ENCODE measurements around the gene SIGLEC14. TPM values are rescaled to one million over a fixed set of nuclear protein-coding genes. Genes with fewer than 3 reads are reported as not detected.

SIGLEC14 gene
- total and polyA plus RNA-seq, 7 donors: 0.55 to 10.2 (median 5.4) TPM; not detected in 1

GRCh38 chr19:51628153-51628939, 18.3 kb downstream of the SIGLEC14 start:
- DNase-seq: no peak
- intact Hi-C loops (cut with DNase I): no loop called here
- 85% methylated on average over 14 of the region's 14 CpGs for WGBS, 2 donors
- Histone ChIP-seq H3K27ac (no peak overlapping the region), H3K4me1 (no peaks in the 10 kb centered on the region), H3K9me3 (no peaks in the 10 kb centered on the region), H3K36me3 (no peaks in the 10 kb centered on the region), H3K27me3 (peaks cover 0 to 23% (median 0%) of the 10 kb centered on the region in 3 donors), H3K4me3 (no peak overlapping the region)
- no peak for TF ChIP-seq POLR2AphosphoS5 (IDR thresholded peaks at IDR 0.05)
- no peak for TF ChIP-seq POLR2A (IDR thresholded peaks at IDR 0.05)
- TF ChIP-seq EP300 (IDR thresholded peaks at IDR 0.05): no peak
- TF ChIP-seq, protein P1, sequence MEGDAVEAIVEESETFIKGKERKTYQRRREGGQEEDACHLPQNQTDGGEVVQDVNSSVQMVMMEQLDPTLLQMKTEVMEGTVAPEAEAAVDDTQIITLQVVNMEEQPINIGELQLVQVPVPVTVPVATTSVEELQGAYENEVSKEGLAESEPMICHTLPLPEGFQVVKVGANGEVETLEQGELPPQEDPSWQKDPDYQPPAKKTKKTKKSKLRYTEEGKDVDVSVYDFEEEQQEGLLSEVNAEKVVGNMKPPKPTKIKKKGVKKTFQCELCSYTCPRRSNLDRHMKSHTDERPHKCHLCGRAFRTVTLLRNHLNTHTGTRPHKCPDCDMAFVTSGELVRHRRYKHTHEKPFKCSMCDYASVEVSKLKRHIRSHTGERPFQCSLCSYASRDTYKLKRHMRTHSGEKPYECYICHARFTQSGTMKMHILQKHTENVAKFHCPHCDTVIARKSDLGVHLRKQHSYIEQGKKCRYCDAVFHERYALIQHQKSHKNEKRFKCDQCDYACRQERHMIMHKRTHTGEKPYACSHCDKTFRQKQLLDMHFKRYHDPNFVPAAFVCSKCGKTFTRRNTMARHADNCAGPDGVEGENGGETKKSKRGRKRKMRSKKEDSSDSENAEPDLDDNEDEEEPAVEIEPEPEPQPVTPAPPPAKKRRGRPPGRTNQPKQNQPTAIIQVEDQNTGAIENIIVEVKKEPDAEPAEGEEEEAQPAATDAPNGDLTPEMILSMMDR (IDR thresholded peaks at IDR 0.05): no peak

GRCh38 chr19:51627491-51628138, 19.0 kb downstream of the SIGLEC14 start:
- peaks cover 0 to 23% (median 0%) of the 10 kb centered on the region in 3 donors for H3K27me3 ChIP-seq
- WGBS, 2 donors: 71 to 73% methylated on average over 16 of the region's 16 CpGs
- H3K4me3 ChIP-seq: no peak overlapping the region
- H3K36me3 ChIP-seq: no peaks in the 10 kb centered on the region
- H3K4me1 ChIP-seq: no peaks in the 10 kb centered on the region
- no peak overlapping the region for H3K27ac ChIP-seq
- TF ChIP-seq EP300 (IDR thresholded peaks at IDR 0.05) (no peak), POLR2AphosphoS5 (IDR thresholded peaks at IDR 0.05) (no peak), POLR2A (IDR thresholded peaks at IDR 0.05) (no peak)
- TF ChIP-seq, protein P1 (IDR thresholded peaks at IDR 0.05): no peak
- intact Hi-C loops (cut with DNase I): no loop called here
- DNase-seq: no peak
- no peaks in the 10 kb centered on the region for H3K9me3 ChIP-seq

DNA sequence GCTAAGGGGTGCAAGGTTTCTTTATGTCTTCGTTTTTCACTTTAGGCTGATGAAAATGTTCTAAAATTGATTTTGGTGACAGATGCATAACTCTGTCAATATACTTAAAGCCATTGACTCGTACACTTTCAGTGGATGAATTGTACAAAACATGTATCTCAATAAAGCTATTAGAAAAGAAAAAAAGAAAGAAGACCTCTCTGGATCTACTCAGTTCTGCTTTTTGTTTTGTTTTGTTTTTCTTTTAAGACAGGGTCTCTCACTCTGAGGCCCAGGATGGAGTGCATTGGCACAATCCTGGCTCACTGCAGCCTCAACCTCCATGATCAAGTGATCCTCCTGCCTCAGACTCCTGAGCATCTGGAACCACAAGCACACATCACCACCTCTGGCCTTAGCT, 19.9 kb downstream of the SIGLEC14 start:
- Histone ChIP-seq H3K4me1 (no peaks in the 10 kb centered on the region), H3K27me3 (peaks cover 0 to 23% (median 0%) of the 10 kb centered on the region in 3 donors), H3K36me3 (no peaks in the 10 kb centered on the region), H3K9me3 (no peaks in the 10 kb centered on the region), H3K4me3 (no peak overlapping the region), H3K27ac (no peak overlapping the region)
- no peak for DNase-seq
- TF ChIP-seq POLR2A (IDR thresholded peaks at IDR 0.05) (no peak), EP300 (IDR thresholded peaks at IDR 0.05) (no peak), POLR2AphosphoS5 (IDR thresholded peaks at IDR 0.05) (no peak)
- TF ChIP-seq, protein P1 (IDR thresholded peaks at IDR 0.05): no peak
- WGBS, 2 donors: 55 to 78% methylated on average over 2 of the region's 2 CpGs
- intact Hi-C loops (cut with DNase I): no loop called here

GRCh38 chr19:51621178-51621577, 25.4 kb downstream of the SIGLEC14 start:
- Histone ChIP-seq H3K4me1 (no peaks in the 10 kb centered on the region), H3K36me3 (no peaks in the 10 kb centered on the region), H3K4me3 (no peak overlapping the region), H3K9me3 (no peaks in the 10 kb centered on the region), H3K27ac (no peak overlapping the region), H3K27me3 (peaks cover 0 to 7% (median 0%) of the 10 kb centered on the region in 3 donors)
- intact Hi-C loops (cut with DNase I): no loop called here
- WGBS, 2 donors: 35 to 50% methylated on average over 2 of the region's 2 CpGs
- no peak for TF ChIP-seq POLR2A (IDR thresholded peaks at IDR 0.05)
- TF ChIP-seq, protein P1 (IDR thresholded peaks at IDR 0.05): no peak
- DNase-seq: no peak

Measured in sigmoid colon (tissue), 7 donors.